NCI-H1436 (cell line): ENCODE measurements around the gene PRTG.
"Not testable (repeated sequence)": the region's sequence is repeated elsewhere in the genome, so short reads cannot be mapped to it uniquely, and the experiment has no call there.

ENCODE experiments used
- DNase-seq: peaks from one replicate; lab custom pipeline; 2025; lab: John Stamatoyannopoulos, UW

Gene PRTG

DNA sequence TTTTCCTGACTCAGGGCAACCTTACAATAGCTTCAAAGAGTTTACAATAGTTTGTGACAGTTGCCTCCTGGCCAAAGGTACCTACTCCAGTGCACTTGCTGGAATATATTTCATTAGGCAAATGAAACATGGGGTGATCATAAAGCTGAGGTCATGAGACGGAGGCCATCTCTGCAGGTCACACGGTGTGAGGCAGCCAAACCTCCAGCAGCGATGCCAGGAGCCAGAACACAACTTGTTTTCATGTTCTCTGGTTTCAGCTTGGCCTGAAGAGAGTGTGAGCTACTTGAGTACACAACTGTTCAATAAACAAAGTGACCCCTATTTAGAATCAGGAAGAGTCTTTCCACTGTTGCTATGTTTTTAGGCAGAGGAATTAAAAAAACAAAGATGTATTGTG lies 112.1 kb downstream of the PRTG start:
- no peak for DNase-seq

DNA sequence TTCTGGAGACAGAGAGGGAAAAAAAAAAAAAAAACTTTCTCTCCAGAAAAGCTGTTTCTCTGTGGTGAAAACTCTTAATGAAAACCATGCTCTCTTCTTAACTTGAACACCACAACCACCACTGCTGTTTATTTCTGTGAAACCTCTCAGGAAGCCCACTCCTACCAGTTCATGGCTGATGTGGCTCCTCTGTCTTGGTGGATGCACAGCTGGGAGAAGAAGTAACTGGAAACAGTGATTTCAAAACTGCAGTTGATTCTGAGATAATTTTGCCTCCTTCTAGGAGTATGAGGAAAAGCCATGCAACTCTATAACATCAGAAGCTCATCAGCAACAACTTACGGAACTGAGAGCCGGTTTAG lies 114.6 kb downstream of the PRTG start:
- DNase-seq = no peak

DNA sequence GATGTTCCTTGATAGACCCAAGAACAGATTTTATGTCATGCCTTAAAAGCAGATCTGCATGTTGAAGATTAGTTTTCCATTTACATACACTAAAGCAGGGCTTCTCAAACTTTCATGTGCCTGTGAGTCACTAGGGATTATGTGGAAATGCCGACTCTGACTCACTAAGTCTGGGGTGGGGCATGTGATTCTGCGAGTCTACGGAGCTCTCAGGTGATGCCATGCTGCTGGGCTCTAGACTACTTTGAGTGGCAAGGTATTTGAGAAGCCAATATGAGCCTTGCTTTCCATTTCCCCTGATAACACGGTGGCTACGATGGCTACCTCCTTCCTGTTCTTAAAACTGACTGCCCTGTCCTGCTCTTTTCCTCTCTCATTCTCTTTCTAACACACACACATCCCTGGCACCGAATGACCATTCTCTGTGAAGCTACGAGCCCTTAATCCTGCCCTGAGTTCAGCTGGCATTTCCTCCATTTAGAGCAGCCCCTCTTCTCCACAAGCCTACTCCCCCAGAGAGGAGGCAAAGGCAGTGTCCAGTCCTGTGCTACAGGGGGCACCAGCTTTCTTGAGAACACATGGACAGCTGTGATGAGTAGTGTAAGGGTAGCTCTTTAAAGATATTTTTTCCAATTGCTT lies 115.1 kb downstream of the PRTG start:
- no peak for DNase-seq

DNA sequence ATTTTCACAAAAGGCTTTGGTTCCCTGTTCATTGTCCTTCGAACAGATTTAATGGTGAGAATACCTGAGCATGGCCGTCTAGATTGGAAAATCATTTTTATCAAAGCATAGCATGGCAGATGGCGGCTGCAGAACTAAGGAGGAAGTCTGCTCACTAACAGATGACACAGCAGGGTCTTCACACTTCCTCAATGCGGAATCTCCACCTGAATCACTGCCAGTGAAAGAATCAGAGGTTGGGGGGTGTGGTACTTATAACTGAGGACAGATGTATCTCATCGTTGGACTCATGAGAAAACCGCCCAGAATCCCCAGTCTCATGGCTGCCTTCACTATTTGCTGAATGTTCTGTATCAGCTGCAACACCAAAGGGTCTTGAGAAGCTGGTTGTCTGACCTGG lies 123.2 kb downstream of the PRTG start:
- no peak for DNase-seq

DNA sequence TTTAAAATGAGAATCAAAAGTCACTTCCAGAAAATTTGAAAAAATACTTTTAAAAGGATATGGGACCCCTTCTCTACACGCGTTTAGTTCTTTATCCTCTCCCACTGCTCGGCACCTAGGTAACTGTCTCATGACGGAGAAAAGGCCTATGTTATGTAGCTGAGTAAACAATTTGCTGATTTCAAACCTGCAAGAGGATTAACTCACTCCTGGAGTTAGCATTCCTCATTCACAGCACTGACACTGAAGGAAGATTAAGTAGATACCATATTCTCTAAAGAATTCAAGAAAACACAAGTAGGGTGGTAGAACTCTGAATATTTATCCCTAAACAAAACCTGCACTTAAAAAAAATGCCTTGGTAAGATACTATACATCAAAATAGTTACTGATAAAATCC lies 124.6 kb downstream of the PRTG start:
- no peak for DNase-seq

DNA sequence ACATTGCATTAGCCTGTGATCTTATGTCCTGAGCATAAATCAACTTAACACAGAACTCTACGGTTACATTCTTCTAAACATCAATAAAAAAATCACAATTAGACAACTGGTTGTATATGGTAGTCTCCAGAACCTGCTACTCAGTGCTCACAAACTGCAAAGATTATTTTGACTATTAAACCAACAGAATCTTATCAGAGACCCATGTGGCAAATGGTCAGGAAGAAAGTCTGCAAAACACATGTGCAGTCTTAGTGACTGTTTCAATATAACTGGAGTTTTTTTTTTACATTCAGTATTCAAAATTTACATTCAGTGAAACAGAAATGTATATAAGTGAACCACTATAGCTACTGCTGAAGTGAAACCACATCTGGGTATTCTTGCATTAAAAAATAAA lies 127.5 kb downstream of the PRTG start:
- no peak for DNase-seq

DNA sequence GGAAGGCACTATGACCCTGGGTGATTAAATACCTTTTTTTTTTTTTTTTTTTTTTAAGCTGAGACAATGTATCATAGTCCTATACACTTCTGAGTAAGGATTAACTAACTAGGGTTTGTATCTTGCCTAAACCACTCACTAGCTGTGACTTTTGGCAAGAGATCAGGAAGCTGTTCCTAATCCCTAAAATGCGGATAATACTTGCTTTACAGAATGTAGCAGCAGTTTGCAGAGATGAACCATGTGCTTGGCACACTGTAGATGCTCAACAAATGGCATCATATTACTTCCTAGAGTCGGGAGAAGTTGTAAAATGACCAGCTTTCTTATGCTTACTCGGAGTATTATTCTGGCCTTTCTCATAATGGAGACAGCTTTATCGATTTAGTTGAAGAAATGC lies 129.2 kb downstream of the PRTG start:
- no peak for DNase-seq

DNA sequence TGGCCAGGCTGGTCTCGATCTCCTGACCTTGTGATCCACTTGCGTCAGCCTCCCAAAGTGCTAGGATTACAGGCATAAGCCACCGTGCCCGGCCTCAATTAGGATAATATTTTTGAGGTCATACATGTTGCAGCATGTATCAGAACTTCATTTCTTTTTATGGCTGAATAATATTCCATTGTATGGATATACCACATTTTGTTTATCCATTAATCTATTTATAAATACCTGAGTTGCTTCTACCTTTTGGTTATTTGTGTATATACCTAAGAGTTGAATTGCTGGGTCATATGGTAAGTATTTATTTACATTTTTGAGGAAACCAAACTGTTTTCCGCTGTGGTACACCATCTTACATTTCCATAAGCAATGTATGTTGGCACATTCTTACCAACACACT lies 136.7 kb downstream of the PRTG start:
- no peak for DNase-seq

DNA sequence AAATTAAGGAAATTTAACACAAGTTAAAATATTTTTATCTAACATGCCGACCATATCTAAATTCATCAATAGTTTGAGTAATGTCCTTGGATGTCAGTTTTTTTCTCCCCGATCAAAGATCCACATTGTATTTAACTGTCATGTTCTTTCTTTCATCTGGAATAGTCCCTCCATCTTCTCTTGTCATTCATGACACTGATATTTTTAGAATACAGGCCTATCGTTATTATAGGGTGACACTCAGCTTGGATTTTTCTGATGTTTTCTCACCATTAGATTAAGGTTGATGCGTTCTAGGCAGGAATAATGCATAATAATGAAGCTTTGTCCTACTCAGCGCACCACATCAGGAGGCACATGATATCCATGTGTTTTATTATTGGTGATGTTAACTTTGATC lies 141.6 kb downstream of the PRTG start:
- no peak for DNase-seq

DNA sequence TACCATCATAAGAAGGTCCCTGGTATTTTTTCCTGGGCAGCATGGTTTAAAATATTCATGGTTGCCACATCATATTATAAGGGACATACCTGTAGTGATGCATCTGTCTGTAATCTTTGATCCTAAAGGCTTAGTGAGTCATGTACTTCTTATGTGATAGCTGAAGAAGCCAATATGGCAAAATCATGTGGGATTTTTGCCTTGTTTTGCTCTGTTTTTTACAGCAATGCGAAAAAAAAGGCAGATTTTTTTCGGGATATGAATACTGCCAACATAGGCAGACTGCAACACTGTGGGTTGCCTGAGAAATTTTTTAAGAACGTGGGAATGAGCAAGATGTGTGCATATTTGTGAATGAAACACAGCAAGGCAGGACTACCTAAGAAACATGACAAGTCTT lies 143.5 kb downstream of the PRTG start:
- DNase-seq = no peak

DNA sequence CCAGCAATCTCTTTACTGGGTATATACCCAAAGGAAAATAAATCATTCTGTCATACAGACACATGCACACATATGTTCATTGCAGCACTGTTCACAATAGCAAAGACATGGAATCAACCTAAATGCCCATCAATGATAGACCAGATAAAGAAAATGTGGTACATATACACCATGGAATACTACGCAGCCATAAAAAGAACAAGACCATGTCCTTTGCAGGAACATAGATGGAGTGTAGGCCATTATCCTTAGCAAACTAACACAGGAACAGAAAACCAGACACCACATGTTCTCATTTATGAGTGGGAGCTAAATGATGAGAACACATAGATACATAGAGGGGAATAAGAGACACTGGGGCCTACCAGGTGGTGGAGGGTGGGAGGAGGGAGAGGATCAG lies 149.9 kb downstream of the PRTG start:
- DNase-seq = not testable (repeated sequence)

DNA sequence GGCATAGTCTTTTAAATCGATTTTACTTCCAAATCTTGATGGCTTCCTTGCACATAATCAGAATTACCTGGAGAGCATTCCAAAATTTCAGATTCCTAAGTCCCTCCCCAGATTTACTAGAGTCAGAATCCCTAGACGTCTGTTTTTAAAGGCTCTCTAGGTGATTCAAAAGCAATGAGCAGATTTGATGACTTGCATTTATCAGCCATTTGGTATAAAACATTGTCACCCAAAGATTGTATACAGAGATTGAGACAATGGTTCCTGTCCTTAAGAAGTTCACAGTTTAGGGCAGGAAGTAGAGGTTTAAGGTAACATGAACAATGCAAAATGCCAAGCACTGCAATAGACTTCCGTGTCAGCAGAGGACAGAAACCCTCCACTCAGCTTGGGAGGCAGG lies 152.2 kb downstream of the PRTG start:
- DNase-seq = no peak

DNA sequence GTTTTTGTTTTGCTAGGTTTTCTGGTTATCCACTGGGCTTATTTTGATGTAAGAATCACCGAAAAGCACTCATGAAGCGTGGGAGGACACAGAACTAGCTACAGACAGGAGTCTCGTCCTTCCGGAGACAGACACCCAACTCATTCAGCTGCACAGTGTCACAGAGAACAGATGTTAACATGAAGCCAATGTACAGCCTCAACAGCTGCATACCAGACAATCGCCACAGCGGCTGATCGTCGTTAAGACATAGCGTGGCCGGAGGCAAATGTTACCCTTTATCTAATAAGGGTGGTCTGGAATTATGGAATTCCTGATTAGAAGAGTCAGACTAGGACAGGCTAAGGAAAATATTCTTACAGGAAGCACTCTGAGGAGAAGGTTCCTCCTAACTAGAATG lies 153.7 kb downstream of the PRTG start:
- DNase-seq = no peak

DNA sequence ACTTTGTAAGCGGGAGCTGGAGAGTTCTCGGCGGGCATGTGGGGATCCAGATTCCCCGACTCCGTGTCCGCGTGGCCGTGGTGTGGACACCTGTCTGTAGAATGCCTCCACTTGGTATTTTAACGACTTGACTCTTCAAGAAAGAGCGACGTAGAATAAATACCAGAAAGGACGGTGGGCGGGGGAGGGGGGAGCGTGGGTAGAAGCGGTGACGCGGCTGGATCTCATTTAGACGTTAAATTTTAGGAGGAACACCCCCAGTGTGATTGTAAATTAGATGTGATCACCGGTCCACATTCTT lies 154.2 kb downstream of the PRTG start:
- no peak for DNase-seq

DNA sequence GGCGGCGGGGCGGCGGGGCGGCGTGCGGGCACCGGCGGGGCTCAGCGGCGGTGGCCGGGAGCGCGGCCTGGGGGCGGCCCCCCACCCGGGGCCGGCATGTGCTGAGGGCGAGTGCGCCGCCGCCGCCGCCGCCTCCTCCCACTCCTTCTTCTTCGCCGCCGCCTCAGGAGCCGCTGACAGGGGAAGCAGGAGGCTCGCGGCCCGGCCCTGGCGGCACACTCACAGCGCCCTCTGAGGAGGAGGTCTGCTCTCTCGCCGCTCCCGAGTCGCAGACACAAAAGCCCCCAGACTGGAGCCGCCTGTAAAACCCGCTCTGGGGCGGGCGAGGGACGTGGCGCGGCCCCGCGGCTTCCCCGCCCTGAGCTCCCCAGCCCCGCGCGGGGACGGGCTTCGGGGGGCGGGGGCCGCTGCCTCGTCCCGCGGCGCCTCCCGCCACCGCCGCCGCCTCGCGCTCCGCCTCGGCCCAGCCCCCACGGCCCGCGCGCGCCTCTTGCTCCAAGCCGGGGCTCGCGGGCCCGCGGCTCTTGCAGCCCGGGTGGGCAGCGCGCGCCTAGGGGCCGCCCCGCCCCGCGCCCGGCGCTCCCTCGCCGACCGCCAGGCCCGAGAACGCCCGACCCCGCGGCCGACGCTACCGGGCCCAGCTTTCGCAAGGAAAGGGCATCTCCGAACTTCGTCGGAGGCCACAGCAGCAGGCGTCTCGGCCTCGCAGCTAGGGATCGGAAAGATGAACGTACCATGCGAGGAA lies 154.7 kb downstream of the PRTG start, which contains the start of gene PYGO1:
Gene PYGO1, minus strand, starts transcription at position 276 of the 745 bp plus-strand sequence. CDS start 462 bp downstream, outside the sequence.
- peak; percentile 31 for DNase-seq

DNA sequence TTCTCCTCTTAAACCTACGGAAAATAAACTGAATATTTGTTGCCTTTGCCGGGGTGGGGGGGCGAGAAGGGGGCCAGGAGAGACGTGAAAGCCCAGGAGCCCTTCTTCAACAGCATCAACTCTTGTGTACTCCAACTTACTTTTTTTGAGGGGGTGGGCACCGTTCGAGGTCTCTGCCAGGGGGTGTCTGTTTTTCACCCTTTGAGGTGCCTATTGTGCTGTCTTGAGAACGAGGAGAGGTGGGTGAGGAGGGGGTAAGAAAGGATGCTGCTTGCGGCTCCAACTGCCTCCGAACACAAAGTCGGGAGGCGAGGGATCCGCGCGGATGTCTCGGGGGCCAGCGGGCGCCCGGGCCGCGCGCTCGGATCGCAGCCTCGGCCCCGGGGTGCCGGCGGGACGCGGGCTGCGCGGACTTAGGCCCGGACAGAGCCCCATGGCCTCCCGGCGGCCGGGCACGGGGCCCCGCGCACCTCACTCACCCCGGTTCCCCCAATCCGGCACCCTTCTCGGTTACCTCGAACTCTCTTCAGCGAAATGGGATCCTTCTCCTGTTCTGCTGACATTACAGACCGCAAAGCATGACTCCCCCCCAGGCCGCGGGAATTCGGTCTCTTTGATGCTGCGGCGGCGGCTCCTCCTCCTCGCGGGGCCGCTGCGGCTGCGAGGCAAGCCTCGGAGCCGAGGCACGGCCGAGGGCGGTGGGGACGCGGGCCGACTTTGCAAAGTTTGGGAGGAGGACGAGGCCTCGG lies 155.5 kb downstream of the PRTG start:
- DNase-seq = no peak

DNA sequence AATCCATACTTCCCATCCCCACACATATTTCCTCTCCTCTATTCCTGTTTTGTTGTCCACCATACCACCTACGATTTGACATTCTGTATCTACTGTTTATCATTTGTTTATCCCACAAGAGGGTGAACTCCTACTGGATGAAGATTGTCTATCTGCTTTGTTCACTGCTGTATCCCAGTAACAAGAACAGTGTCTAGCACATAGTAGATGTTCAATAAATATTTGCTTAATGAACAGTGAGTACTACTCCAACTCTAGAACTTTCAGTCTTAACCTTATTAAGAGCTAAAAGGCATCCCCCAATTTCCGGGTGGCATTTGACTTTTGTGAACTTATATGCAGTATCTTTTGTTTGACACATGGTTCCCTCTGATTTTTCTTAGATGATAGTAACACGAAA lies 156.1 kb downstream of the PRTG start:
- DNase-seq = no peak

DNA sequence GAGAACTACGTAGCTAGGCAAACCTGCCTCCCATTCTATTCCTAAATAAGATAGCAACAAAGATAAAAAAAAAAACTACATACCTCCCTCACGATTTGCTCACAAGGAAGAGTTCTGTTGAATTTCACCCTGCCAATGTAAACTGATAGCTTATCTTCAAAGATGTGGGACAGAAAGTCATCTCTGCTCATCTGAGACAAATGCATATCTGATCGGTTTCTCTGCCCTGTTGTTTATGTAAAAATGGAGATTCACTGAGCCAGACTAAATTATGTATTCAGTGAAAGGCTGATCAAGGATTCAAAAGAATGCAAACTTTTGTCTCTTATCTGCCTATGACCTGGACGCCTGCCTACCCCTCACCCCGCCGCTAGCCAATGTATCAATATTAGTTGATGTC lies 166.0 kb downstream of the PRTG start:
- no peak for DNase-seq

DNA sequence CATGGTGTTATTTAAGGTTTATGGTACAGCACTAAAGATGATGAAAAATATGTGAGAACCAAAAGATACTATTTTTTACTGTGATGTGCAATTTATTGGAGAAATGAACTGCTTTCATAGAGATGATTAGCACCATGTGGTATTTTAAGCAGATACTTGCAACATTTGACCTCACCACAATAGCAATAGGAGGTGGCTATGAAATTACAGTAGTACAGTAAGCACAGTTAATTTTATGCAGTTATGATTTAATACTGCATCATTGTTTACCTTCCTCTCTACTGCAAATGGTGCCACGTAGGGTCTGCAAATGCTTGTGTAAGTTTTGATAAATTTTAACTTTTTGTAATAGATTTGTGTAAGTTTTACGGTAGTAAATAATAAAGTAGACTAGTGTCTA lies 168.9 kb downstream of the PRTG start:
- no peak for DNase-seq

DNA sequence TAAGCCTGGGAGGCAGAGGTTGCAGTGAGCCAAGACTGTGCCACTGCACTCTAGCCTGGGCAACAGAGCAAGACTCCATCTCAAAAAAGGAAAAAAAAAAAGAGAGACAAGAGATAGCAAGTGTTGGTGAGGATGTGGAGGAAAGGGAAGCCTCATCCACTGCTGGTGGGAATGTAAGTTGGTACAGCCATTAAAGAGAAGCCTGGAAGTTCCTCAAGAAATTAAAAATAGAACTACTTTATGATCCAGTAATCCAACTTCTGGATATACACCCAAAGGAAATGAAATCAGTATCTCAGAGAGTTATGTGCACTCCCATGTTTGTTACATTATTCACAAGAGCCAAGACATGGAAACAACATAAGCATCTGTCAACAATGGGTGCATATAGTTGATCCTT lies 169.7 kb downstream of the PRTG start:
- no peak for DNase-seq

DNA sequence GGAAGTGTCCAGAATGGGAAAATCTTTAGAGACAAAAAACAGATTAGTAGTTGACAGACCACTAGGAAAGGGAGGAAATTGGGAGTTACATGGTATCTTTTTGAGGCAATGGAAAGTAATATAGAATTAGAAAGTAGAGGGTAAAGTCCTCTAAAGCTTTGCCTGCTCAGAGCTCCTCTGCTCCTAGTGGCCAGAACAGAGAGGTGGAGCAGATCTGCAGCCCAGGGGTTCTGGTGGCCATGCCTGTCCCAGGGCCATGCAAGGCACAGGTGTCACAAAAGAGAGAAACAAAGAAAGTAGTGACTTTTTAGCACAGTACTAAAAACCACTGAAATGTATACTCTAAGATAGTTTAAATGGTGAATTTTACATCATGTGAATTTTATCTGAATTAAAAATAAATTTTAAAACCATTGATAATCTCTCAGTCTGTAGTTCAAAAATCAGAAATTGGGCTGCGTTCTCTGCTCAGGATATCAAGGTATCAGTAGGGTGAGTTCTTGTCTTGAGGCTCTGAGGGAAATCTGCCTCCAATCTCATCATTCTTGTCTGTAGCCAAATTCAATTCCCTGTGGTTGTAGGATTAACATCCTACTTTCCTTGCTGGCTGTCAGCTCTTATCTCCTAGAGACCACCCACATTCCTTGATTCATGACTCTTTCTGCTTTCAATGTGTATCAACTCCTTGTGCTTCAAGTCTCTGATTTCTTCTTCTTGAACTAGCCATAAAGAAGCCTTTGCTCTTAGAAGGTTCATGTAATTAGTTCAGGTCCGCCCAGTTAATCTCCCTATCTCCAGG lies 178.4 kb downstream of the PRTG start:
- no peak for DNase-seq

DNA sequence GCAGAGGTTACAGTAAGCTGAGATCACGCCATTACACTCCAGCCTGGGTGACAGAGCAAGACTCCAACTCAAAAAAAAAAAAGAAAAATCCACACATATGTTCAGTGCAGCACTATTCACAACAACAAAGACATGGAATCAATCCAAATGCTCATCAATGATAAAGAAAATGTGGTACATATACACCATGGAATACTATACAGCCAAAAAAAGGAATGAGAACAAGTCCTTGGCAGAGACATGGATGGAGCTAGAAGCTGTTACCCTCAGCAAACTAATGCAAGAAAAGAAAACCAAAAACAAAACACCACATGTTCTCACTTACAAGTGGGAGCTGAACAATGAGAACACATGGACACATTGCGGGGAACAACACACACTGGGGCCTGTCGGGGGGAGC lies 180.4 kb downstream of the PRTG start:
- no peak for DNase-seq
